ENCODE results near the gene ZNF837. TPM values are rescaled to one million over a fixed set of nuclear protein-coding genes. Genes with fewer than 3 reads are reported as not detected.

The ZNF837 gene
- total RNA-seq, 1 experiment from 2014 or later = 1.6 TPM

DNA sequence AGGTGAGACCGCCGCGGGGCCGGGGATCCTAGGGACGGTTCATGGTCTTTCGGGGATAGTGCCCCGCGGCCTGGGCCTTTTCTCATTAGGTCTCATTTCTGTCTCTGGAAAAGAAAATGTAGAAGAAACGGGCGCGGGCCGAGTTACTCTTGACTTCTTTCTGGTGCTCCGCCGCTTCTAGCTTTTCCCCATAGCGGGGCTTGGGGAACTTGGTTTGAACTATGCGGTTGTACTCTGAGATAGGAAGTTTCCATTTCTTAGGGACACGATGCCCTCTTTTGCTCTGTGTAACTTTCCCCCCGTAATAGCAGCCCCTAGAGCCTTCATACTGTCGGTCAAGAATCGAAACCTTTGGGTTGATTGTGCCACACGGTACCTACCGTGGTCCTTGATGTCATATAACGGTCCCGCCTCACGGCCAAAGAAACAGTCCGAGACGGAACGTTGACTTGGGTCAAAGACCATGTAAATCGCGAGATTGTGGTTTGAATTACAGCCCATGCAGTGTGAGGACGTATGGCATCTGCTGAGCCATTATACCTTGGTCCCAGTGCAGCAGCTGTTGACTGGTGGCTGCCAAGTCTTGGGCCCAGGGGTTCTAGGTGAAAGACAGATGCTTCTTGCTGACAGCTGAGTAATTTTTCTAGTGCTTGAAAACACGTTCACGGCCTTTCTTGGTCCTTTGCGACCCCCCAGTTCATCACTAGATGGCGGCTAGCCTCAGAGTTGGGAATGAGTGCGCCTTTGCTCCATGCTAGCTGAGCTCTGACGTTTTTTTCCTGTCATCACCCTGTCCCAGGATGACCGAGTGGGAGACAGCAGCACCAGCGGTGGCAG lies 6.7 kb upstream of the ZNF837 start:
- peak overlapping the region; percentile 99 for H3K27ac ChIP-seq (ENCODE audit: low read length)
- ChIA-PET CTCF (no interaction called here), POLR2A (no interaction called here)
- 0 out of 2 replicates have a peak, but pooled peaks have one; percentile 1 for ATAC-seq
- H3K4me1 ChIP-seq (ENCODE audit: control insufficient read depth, insufficient read depth, low read length) = peaks cover 33% of the 10 kb centered on the region
- no peak for DNase-seq (ENCODE audit: low read depth, low spot score)
- no peaks in the 10 kb centered on the region for H3K9me3 ChIP-seq (ENCODE audit: control insufficient read depth, insufficient read depth, low read depth, low read length)
- intact Hi-C loops (cut with micrococcal nuclease; ENCODE audit: unreplicated experiment) (loop anchor here (5.0 kb wide), 1 partner anchor 60 kb away; the partner anchor contains the start of gene ZSCAN22), in situ Hi-C loops (cut with HindIII; ENCODE audit: low pct_unique_long_range_greater_than_20kb, low sequenced_read_pairs) (no loop called here)
- BruUV-seq (replicated peaks) = no TSS peak
- peak overlapping the region; percentile 97 to 98 for H3K4me3 ChIP-seq (ENCODE audit: low read depth in 2 of 2, low read length in 2 of 2)
- TF ChIP-seq, protein P1, sequence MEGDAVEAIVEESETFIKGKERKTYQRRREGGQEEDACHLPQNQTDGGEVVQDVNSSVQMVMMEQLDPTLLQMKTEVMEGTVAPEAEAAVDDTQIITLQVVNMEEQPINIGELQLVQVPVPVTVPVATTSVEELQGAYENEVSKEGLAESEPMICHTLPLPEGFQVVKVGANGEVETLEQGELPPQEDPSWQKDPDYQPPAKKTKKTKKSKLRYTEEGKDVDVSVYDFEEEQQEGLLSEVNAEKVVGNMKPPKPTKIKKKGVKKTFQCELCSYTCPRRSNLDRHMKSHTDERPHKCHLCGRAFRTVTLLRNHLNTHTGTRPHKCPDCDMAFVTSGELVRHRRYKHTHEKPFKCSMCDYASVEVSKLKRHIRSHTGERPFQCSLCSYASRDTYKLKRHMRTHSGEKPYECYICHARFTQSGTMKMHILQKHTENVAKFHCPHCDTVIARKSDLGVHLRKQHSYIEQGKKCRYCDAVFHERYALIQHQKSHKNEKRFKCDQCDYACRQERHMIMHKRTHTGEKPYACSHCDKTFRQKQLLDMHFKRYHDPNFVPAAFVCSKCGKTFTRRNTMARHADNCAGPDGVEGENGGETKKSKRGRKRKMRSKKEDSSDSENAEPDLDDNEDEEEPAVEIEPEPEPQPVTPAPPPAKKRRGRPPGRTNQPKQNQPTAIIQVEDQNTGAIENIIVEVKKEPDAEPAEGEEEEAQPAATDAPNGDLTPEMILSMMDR (IDR thresholded peaks at IDR 0.05) = no peak
- TF ChIP-seq, protein P2, sequence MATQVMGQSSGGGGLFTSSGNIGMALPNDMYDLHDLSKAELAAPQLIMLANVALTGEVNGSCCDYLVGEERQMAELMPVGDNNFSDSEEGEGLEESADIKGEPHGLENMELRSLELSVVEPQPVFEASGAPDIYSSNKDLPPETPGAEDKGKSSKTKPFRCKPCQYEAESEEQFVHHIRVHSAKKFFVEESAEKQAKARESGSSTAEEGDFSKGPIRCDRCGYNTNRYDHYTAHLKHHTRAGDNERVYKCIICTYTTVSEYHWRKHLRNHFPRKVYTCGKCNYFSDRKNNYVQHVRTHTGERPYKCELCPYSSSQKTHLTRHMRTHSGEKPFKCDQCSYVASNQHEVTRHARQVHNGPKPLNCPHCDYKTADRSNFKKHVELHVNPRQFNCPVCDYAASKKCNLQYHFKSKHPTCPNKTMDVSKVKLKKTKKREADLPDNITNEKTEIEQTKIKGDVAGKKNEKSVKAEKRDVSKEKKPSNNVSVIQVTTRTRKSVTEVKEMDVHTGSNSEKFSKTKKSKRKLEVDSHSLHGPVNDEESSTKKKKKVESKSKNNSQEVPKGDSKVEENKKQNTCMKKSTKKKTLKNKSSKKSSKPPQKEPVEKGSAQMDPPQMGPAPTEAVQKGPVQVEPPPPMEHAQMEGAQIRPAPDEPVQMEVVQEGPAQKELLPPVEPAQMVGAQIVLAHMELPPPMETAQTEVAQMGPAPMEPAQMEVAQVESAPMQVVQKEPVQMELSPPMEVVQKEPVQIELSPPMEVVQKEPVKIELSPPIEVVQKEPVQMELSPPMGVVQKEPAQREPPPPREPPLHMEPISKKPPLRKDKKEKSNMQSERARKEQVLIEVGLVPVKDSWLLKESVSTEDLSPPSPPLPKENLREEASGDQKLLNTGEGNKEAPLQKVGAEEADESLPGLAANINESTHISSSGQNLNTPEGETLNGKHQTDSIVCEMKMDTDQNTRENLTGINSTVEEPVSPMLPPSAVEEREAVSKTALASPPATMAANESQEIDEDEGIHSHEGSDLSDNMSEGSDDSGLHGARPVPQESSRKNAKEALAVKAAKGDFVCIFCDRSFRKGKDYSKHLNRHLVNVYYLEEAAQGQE (IDR thresholded peaks at IDR 0.05; ENCODE audit: insufficient read depth in 1 of 2, low read depth in 2 of 2, low read length in 1 of 2) = no peak
- TF ChIP-seq TCF7L2 (IDR thresholded peaks at IDR 0.05; ENCODE audit: low read depth, low read length) (no peak), SIN3A (IDR thresholded peaks at IDR 0.05; ENCODE audit: borderline replicate concordance, insufficient read depth, low read depth, low read length) (0 out of 2 replicates have a peak, but pooled peaks have one; percentile 48), POLR2AphosphoS5 (IDR thresholded peaks at IDR 0.05; ENCODE audit: low read depth, low read length) (peak; percentile 16)
- H3K36me3 ChIP-seq (ENCODE audit: control insufficient read depth, insufficient read depth, low read length) = peaks cover 27% of the 10 kb centered on the region
- no peaks in the 10 kb centered on the region for H3K27me3 ChIP-seq (ENCODE audit: control insufficient read depth, insufficient read depth, low read length)

DNA sequence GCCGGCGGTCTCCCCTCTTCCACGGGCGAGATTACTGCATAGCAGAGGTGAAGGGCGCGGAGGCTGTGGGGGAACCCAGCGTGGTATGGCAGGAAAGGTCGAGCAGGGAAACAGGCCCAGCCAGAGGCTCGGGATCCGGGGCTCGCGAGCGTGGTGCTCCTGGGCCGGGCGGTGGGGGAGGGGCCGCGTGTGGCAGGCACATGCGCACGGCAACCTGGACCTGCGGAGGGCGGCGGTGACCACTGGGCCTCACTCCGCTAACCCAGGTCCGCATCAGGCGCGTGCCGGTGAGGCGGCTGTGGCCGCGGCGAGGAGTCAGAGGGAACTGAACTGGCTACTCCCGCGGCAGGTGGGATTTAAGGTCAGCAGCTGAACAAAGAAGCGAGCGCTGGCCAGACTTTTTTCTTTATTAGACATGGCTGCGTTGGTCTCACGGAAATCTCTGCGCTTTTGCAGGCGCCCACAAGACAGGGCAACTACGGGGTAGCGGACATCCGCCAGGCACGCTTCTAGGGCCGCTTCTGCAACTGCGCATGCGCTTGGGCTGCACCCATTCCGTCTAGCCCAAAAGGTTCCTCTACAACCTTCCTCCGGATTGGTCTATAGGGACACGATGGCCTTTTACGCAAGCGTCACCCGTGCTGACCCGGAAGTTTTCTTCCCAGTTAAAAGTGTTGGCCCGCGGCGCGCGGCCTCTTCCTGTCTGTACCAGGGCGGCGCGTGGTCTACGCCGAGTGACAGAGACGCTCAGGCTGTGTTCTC lies 5.9 kb upstream of the ZNF837 start, which contains the start of gene RPS5:
TSS of gene RPS5 (plus strand) at position 694 of the 762 bp plus-strand sequence. CDS start 869 bp downstream, outside the sequence.
- Histone ChIP-seq H3K4me1 (ENCODE audit: control insufficient read depth, insufficient read depth, low read length) (peaks cover 39% of the 10 kb centered on the region), H3K9me3 (ENCODE audit: control insufficient read depth, insufficient read depth, low read depth, low read length) (no peaks in the 10 kb centered on the region), H3K27me3 (ENCODE audit: control insufficient read depth, insufficient read depth, low read length) (no peaks in the 10 kb centered on the region), H3K36me3 (ENCODE audit: control insufficient read depth, insufficient read depth, low read length) (peaks cover 25% of the 10 kb centered on the region), H3K27ac (ENCODE audit: low read length) (peak within 1 kb of the TSS; percentile 99), H3K4me3 (ENCODE audit: low read depth in 2 of 2, low read length in 2 of 2) (peak within 1 kb of the TSS; percentile 97 to 98)
- intact Hi-C loops (cut with micrococcal nuclease; ENCODE audit: unreplicated experiment) = loop anchor here (5.0 kb wide), 1 partner anchor 59 kb away; the partner anchor contains the start of gene ZSCAN22
- ChIA-PET CTCF (no interaction called here), POLR2A (interaction anchor here (1.6 kb wide), 1 partner anchor 23 kb away, joined by 6 read pairs; no protein-coding TSS in a partner anchor)
- in situ Hi-C loops (cut with HindIII; ENCODE audit: low pct_unique_long_range_greater_than_20kb, low sequenced_read_pairs) = no loop called here
- BruUV-seq (replicated peaks) = TSS peak; percentile 94
- DNase-seq (ENCODE audit: low read depth, low spot score) = peak; percentile 95
- ATAC-seq = peak; percentile 94
- TF ChIP-seq POLR2AphosphoS5 (IDR thresholded peaks at IDR 0.05; ENCODE audit: low read depth, low read length) (peak; percentile 99), TCF7L2 (IDR thresholded peaks at IDR 0.05; ENCODE audit: low read depth, low read length) (peak; percentile 81), SIN3A (IDR thresholded peaks at IDR 0.05; ENCODE audit: borderline replicate concordance, insufficient read depth, low read depth, low read length) (peak; percentile 89)
- TF ChIP-seq, protein P2 (IDR thresholded peaks at IDR 0.05; ENCODE audit: insufficient read depth in 1 of 2, low read depth in 2 of 2, low read length in 1 of 2) = 0 out of 4 replicates have a peak, but pooled peaks of 1 of the 2 experiments have one; percentile 61
- TF ChIP-seq, protein P1 (IDR thresholded peaks at IDR 0.05) = no peak
